Fibroblast of skin of right biceps (primary cell): ENCODE results near the gene CRP.
"Not testable (repeated sequence)": the region's sequence is repeated elsewhere in the genome, so short reads cannot be mapped to it uniquely, and the experiment has no call there.

Experiments used
- DNase-seq: peaks from one replicate; pipeline ENCODE4 v3.0.0-alpha.2; 2013

The CRP gene

GRCh38 chr1:159714529-159714928 is at the start of gene CRP:
CRP (minus strand) TSS chr1:159714589; CDS start chr1:159714485, 104 bp downstream.
- DNase-seq: no peak

- DNase-seq: no peak
Measured at GRCh38 chr1:159763686-159764085, 49.3 kb upstream of the CRP start.

- no peak for DNase-seq
Measured at GRCh38 chr1:159756397-159756796, 42.0 kb upstream of the CRP start.

GRCh38 chr1:159755451-159756007 is 41.1 kb upstream of the CRP start:
- DNase-seq: no peak

GRCh38 chr1:159753386-159753785 is 39.0 kb upstream of the CRP start:
- no peak for DNase-seq

GRCh38 chr1:159752135-159752580 is 37.8 kb upstream of the CRP start:
- DNase-seq: no peak

- no peak for DNase-seq
Measured at GRCh38 chr1:159751031-159751430, 36.6 kb upstream of the CRP start.

- DNase-seq: no peak
Measured at GRCh38 chr1:159750621-159751020, 36.2 kb upstream of the CRP start.

- DNase-seq: no peak
Measured at GRCh38 chr1:159749630-159750029, 35.2 kb upstream of the CRP start.

- no peak for DNase-seq
Measured at GRCh38 chr1:159748370-159748769, 34.0 kb upstream of the CRP start.

- DNase-seq: no peak
Measured at GRCh38 chr1:159746666-159747065, 32.3 kb upstream of the CRP start.

GRCh38 chr1:159743651-159744410 is 29.4 kb upstream of the CRP start:
- no peak for DNase-seq

- no peak for DNase-seq
Measured at GRCh38 chr1:159737238-159737916, 23.0 kb upstream of the CRP start.

- not testable (repeated sequence) for DNase-seq
Measured at GRCh38 chr1:159723188-159723587, 8.8 kb upstream of the CRP start.

GRCh38 chr1:159719990-159720389 is 5.6 kb upstream of the CRP start:
- no peak for DNase-seq

GRCh38 chr1:159715855-159716254 is 1.5 kb upstream of the CRP start:
- DNase-seq: no peak

GRCh38 chr1:159712080-159712479 is 2.3 kb downstream of the CRP start:
- no peak for DNase-seq

- DNase-seq: no peak
Measured at GRCh38 chr1:159707472-159708260, 6.7 kb downstream of the CRP start.

GRCh38 chr1:159705904-159706256 is 8.5 kb downstream of the CRP start:
- DNase-seq: no peak

GRCh38 chr1:159705251-159705903 is 9.0 kb downstream of the CRP start:
- no peak for DNase-seq

GRCh38 chr1:159704481-159704880 is 9.9 kb downstream of the CRP start:
- DNase-seq: no peak

- no peak for DNase-seq
Measured at GRCh38 chr1:159700312-159700711, 14.1 kb downstream of the CRP start.

- no peak for DNase-seq
Measured at GRCh38 chr1:159699653-159700052, 14.7 kb downstream of the CRP start.
